ENCODE data around the gene GPR6.

GPR6 gene, protein sequence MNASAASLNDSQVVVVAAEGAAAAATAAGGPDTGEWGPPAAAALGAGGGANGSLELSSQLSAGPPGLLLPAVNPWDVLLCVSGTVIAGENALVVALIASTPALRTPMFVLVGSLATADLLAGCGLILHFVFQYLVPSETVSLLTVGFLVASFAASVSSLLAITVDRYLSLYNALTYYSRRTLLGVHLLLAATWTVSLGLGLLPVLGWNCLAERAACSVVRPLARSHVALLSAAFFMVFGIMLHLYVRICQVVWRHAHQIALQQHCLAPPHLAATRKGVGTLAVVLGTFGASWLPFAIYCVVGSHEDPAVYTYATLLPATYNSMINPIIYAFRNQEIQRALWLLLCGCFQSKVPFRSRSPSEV

DNA sequence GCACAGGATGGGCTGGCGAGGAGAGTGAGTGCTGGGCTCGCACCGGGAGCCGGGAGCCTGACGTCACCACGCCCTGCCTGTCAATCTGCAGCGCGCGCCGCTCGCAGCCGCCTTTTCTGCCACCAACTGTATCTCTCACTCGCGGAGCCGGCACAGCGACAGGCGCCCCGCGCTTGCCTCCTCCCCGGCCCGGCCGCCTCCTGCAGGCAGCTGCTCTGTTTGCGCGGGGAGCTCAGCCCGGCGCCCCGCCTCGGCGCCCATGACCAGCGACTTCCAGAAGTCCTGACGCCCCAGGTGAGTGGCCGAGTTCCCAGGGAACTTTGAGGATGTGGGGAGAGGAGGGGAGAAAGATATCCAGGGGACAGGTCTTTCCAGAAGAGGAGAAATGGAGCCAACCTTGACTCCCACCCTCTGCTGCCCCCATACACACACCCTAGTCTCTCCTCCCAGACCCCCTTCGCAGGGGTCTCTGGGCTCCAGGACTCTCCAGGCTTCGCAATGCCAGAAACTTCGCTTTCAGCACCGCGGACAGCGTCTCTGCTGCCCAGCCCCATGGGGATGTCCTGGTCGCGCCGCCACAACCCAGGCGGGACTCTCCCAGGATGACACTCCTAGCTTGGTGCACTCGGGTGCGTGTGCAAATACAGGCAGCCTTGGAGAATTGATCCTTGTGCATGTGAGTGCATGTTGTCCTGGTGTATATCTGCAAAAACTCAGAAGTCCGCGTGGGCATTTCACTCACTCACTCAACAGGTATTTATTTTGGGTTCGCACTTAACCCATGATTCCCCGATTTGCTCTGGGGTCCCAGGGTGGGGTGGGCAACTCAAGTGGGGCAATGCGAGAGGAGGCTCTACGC lies at the start of gene GPR6:
Gene GPR6 (plus strand): TSS at position 138 of the 859 bp plus-strand sequence. CDS start 802 bp downstream, outside the sequence.
- peak; percentile 9 for DNase-seq (ENCODE audit: low read depth)

DNA sequence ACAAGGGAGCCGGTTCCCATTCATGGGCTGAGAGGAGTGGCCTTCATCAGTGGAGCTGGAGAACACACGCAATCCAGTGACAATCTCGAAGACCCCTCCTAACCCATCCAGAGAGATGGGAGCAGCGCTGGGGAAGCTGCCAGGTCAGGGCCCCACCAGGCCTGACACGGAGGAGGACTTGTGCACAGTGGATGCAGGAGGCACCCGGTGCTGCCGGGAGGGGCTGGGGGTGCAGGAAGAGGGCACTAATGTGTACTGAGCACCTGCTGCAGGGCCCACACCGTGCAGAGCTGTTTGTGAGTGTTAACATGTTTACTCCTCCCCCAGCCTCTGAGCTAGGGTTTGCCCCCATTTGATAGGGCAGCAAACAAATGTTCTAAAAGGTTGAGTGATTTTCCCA lies 43.8 kb upstream of the GPR6 start:
- no peak for DNase-seq (ENCODE audit: low read depth)

DNA sequence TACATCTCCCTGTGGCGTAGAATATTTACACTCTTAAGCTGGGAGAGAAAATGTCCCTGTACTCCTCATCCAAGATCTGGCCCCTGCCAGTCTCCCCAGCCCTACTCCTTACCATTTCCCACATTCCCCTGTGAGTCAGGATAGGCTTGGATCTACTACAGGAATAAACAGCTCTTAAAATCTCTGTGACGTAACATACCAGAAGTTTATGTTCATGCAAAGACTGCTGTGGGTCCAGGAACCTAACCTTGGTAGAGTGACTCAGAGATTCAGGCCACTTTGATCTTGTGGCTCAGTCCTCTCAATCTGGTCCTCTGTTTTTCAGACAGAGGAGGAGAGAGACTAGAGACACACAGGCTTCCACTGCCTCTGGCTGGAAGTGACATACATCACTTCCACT lies 38.5 kb upstream of the GPR6 start:
- no peak for DNase-seq (ENCODE audit: low read depth)

DNA sequence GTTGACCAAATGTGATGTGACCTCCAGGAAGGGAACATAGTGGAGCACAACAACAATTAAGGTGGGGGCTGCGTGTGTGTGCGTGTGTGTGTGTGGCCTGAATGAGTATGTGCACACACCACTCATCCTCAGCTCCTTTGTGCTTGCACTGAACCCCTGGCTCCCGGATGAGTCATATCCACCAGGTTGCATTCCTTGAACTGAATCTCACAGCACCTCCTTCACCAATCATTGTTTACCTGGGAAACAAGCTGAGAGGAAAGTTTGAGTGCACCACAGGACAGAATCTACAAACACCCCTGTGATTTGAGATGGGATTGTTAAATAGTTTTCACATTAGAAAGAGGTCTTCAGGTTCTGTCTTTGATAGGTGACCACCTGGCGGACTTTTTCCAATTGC lies 33.7 kb upstream of the GPR6 start:
- no peak for DNase-seq (ENCODE audit: low read depth)

DNA sequence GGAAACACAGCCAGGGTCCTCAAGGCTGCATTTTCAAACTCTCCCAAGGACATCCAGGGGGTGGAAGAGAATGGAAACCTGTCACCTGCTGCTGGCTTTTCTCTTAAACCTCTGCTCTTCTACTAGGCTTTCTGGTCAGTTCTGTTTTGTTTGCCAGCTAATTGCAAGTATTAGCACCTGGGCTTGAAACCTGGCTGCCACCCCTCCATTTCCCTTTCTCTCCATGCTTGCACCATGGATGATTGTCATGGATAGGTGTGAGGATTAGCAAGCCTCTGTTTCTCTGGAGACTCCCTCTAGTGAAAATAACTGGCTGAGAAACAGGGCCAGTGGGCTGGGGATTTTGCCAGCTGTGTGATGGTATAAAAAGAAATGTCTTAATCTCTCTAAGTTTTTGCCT lies 33.0 kb upstream of the GPR6 start:
- DNase-seq (ENCODE audit: low read depth): no peak

DNA sequence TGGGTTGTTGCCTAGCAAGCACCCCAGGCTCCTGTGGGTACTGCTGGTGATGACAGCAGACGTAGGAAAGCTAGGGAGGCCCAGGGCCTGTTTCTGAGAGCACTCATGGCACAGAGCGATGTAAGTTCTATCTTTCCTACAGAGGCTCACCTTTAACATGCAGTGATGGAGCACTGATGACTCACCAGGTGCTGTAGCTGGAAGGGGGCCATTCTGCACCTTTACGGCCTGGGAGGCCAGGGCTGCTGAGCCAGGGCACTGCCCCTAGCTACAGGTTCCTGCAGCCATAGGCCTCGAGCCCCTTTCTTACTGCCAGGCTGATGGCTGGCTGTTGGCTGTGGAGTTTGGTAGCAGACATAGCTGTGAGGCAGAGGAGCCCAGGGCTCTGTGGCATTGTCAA lies 31.1 kb upstream of the GPR6 start:
- no peak for DNase-seq (ENCODE audit: low read depth)

DNA sequence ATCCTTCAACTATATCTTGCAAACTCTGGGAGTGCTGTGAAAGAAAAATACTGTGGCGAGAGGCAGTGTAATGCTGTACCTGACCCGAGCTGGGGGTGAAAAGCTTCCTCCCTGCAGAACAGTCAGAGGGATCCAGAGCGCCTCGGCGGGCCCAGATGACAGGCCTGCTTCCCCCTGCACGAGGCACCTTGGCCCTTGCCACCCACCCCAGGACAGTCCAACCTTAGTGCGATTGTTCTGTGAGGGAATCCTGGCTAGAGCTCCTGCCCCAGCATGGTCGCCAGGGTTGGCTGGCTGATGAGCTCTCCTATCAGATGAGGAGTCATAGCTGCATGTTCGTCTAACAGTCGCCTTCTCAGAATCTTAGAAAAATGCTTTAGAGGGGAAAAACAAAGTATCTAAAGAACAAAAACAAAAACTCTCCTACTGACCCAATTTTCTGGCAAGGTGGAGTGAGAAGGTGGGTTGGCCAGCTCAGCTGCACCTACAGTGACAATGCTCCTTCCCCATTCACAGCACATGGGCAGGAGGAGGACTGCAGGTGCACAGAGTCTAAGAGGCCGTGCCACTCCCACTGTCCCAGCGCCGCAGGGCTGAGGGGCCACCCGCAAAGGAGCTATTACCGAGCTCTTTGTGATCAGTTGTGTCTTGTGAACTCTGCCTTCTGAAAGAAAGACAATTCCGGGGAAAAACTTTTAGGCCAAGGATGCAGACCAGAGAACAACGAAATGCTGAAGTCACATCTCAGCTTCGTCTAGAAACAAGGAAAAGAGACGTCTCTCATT lies 28.6 kb upstream of the GPR6 start:
- DNase-seq (ENCODE audit: low read depth): no peak

DNA sequence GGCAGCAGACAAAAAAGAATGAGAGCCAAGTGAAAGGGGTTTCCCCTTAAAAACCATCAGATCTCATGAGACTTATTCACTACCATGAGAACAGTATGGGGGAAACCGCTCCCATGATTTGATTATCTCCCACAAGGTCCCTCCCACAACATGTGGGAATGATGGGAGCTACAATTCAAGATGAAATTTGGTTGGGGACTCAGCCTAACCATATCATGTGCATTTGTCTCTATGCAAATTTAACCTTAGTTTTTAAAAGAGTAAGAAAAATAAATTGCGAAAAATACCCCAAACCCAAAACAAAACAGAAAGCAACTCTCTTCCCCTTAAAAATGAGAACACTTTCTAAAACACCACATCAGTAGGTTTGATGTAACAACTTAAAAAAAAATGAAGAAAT lies 22.6 kb upstream of the GPR6 start:
- no peak for DNase-seq (ENCODE audit: low read depth)

DNA sequence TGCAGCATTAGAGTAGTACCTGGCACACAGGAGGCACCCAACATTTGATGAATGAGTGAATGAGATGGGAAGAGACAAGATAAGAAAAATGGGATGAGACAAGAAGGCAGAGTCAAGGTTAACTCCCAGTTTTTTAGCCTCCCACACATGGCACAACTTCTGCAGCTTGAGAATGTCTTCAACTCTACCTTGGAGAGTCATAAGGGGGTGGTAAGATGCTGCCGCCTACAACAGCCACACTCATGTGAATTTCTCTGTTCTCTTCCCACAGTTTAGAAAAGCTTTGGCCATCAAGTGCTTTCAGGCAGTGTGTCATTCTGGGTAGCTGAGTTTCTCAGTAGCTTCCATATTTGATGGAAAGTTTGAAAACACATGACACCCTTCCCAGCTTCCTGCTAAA lies 19.5 kb upstream of the GPR6 start:
- DNase-seq (ENCODE audit: low read depth): no peak

DNA sequence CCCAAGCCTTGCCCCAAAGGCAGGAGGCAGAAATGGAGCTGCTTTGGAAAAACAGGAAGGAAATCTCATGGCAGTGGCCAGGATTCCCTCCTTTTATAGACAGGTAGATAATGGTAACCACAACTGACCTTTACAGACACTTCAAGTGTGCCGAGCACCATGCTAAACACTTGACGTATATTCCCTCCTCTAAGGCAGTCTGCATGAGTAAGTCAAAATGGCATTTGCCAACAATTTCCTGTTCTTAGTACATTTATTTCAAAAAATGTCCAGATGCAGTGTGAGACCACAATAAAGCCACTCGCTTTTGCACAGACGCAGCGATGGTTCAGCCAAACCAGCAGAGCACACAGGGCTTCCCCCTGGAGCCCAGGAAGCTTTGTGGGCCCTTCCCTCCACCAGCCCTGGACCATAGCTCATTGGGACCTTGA lies 16.5 kb upstream of the GPR6 start:
- DNase-seq (ENCODE audit: low read depth): no peak

DNA sequence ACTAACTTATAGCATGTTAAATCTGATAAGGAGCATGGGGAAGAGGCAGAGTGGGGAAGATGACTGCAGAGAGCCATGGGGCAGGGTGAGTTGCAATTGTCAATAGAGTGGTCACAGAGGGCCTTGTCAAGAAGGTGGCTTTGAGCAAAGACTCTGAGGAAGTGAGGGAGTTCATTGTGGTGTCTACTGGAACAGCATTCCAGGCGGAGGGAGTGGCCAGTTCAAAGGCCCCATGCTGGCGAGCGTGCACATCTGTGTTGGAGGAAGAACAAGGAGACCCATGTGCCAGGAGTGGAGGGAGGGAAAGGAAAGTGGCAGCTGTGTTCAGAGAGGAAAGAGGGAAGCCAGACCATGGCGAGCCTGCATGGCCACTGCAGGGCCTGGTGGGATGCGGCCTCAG lies 15.8 kb upstream of the GPR6 start:
- no peak for DNase-seq (ENCODE audit: low read depth)

DNA sequence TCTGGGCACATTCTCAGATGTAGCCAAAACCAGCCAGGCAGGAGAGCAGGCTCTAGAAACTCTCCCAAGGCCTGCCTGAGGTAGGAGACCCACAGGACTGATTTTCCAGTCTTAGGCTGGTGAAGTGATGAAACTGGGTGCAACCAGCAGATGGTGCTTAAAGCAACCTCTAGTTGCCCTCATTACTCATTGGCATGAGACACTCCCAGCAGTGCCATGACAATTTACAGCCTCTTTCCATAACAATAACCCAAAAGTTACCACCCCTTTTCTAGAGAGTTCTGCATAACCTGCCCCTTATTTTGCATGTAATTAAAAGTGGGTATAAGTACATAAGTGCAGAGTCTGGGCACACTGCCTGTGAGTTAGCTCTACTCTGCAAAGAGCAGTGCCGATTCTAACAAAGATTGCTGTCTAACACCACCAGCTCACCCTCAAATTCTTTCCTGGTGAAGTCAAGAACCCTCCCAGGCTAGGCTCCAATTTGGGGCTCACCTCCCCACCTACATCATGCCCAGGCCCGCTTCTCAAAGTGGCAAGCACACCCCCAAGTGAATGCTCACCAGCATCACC lies 14.4 kb upstream of the GPR6 start:
- no peak for DNase-seq (ENCODE audit: low read depth)

DNA sequence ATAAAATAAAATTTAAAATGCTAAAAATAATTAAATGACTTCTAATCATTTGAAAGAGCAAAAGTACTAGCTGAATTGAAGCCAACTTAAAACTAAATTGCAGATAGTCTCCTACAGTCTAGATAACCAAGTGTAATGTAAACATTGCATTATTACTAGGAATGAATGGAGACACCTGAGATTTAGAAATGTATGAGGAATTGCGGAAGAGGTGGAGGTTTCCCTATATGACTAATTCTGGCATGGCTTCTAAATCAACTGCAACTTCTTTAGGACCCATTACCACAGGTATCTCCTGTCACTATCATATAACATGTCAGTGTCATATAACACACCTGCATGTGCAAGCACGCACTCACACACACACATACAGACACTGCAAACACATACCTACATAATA lies 13.2 kb upstream of the GPR6 start:
- DNase-seq (ENCODE audit: low read depth): no peak

DNA sequence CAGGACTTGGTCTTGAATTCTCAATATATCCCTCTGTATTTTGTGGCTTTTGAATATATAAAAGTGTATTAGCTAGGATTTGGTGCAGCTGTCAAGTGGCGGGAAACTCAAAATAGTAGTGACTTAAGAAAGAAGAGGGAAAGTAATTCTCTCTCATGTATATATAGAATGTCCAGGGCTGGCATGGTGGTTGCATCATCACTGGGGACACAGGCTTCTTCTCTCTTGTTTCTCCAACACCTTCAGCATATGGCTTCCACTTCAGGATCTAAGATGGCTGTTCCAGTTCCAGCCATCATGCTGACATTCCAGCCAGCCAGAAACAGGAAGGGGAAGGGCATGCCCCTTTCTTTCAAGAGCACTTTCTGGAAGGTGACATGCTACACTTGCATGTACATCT lies 11.8 kb upstream of the GPR6 start:
- DNase-seq (ENCODE audit: low read depth): no peak

DNA sequence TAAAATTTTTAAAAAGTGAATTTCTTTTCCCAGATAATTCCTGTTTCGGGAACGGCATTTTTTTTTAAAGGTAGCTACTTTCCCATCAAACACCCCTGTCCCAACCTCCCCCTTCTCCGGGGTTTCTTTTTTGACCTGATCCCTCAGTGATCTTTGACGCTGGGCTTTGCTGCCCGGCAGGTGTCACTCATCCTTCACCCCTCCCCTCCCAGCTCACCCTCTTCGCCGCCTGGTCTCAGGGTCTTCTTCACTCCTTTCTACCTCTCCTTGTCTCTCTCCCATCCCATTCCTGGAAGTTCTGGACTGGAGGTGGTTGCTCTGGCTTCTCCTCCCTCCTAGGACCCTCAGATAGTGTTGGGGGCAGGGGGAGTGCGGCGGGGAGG lies 329 bp upstream of the GPR6 start:
- DNase-seq (ENCODE audit: low read depth): no peak

DNA sequence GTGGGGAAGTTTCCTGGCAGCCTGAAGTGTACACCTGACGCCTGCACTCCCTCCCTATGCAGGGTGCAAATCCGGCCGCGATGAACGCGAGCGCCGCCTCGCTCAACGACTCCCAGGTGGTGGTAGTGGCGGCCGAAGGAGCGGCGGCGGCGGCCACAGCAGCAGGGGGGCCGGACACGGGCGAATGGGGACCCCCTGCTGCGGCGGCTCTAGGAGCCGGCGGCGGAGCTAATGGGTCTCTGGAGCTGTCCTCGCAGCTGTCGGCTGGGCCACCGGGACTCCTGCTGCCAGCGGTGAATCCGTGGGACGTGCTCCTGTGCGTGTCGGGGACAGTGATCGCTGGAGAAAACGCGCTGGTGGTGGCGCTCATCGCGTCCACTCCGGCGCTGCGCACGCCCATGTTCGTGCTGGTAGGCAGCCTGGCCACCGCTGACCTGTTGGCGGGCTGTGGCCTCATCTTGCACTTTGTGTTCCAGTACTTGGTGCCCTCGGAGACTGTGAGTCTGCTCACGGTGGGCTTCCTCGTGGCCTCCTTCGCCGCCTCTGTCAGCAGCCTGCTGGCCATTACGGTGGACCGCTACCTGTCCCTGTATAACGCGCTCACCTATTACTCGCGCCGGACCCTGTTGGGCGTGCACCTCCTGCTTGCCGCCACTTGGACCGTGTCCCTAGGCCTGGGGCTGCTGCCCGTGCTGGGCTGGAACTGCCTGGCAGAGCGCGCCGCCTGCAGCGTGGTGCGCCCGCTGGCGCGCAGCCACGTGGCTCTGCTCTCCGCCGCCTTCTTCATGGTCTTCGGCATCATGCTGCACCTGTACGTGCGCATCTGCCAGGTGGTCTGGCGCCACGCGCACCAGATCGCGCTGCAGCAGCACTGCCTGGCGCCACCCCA lies 1.2 kb downstream of the GPR6 start:
- no peak for DNase-seq (ENCODE audit: low read depth)

DNA sequence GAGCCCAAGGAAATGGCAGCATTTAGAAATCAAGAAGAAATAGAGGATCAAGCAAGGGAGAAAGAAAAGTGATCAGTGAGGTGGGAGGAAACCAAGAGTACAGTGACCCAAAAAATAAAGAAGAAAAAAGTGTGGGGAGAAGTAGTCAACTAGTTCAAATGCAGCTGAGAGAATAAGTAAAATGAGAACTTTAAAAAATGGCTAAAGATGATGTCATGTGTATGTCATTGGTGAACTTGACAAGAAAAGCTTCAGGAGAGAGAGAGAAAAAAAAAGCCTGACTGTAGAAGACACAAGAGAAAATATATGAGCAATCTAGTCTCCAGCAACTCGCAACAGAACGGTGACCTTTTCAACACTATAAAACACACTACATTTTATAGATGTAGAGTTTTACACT lies 6.3 kb downstream of the GPR6 start:
- no peak for DNase-seq (ENCODE audit: low read depth)

DNA sequence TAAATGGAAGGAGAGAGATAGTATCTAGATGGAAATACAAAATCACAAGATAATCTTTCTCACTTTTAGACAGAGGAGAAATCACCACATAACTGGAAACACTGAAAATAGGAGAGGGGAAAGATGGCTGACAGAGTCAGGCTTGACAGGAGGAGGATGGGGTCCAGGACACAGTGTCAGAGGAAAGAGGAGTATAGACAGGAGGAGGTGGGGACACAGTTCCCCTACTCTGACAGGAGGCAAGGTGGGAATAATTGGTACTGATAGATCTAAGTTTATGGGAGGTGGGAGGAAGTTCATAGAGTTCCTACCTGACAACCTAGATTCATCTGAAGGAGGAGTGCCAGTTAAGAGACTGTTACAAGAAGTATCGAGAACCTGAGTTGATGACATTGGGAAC lies 9.1 kb downstream of the GPR6 start:
- DNase-seq (ENCODE audit: low read depth): no peak

DNA sequence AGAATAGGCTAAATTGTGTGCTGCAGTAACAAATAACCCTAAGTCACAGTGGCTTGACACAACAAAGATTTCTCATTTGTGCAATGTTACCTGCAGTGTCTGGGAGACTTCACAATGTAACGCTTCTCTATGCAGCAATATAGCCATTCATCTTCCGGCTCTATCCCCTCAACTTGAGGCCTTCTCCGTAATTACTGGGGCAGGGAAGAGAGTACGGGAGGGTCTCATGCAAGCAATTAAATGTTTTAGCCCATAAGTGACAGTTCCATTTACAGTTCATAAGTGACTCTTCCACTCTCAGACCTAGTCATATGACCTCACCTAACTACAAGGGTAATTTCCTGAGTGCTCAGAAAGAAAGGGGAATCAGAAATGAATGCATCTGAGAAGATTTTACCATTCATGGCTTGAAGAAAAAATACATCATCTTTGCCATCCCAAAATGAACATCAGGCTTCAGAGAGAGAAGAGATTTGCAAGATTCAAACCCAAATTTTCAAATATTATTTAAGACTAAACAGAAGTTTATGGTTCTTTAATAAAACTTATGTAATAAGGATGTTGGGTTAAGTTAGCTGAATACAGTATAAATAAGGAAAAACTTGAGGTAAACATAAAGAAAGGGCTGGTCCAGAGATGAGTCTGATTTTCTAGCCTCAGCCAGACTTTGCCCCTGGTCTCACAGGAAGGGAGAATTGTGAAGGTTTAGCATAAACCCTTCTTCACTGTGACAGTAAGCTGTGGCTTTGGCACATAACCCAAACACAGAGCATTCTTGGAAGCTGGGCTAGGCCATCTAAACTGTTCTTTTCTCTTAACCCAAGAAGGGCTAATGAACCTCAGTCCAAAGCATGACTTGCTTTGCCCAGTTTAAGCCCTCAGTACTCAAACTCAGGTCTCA lies 13.3 kb downstream of the GPR6 start:
- no peak for DNase-seq (ENCODE audit: low read depth)

DNA sequence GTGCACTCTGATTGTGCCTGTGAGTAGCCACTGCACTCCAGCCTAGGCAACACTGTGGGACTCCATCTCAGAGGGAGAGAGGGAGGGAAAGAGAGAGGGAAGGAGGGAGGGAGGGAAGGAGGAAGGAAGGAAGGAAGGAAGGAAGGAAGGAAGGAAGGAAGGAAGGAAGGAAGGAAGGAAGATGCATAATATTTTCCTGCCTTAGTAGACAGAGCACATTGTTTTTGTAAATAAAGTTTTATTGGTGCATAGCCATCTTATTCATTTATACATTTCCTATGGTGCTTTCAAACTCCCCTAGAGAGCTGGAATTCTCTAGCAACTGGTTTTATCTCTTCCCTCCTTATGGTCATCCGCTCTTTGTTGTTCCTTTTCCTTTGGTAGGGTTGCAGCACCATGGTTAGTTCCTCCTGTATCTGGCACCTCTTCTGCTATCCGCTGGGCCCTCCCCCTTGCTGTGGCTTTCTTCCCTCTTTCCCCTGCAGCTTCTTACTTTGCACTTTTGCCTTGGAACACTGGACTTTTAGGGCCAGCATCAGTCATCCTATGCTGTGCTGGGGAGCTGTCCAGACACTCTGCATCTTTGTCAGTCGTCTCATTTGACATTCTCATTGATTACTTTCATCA lies 20.2 kb downstream of the GPR6 start:
- DNase-seq (ENCODE audit: low read depth): no peak
